ENCODE measurements around the gene KCNAB2. TPM values are rescaled to one million over a fixed set of nuclear protein-coding genes. Genes with fewer than 3 reads are reported as not detected.
A peak's percentile ranks its signal among the peaks of the same experiment; 100 is the strongest.

KCNAB2 gene
- total RNA-seq, 1 experiment from 2014 or later, result 10.3 TPM

- ATAC-seq, result no peak
- CTCF ChIA-PET, result interaction anchor here (0.7 to 1.6 kb wide), 6 partner anchors 28 to 336 kb away, joined by 3 to 5 read pairs (median 3); no protein-coding TSS in a partner anchor
- H3K36me3 Mint-ChIP-seq, result no peaks in the 10 kb centered on the region
- DNase-seq (ENCODE audit: low spot score), result peak; percentile 7
- no peaks in the 10 kb centered on the region for H3K4me1 Mint-ChIP-seq
- POLR2A ChIA-PET, result no interaction called here
- TF ChIP-seq CTCF (IDR thresholded peaks at IDR 0.05) (no peak), TP53 (CRISPR knock-in tag; IDR thresholded peaks at IDR 0.05) (no peak), JAZF1 (CRISPR knock-in tag; IDR thresholded peaks at IDR 0.05) (no peak), CBFB (CRISPR knock-in tag; IDR thresholded peaks at IDR 0.05; ENCODE audit: low read depth) (no peak), E2F5 (CRISPR knock-in tag; IDR thresholded peaks at IDR 0.05) (no peak), TCF7 (CRISPR knock-in tag; IDR thresholded peaks at IDR 0.05; ENCODE audit: low read depth) (no peak), ZNF219 (CRISPR knock-in tag; IDR thresholded peaks at IDR 0.05; ENCODE audit: borderline replicate concordance) (no peak), RELA (CRISPR knock-in tag; IDR thresholded peaks at IDR 0.05; ENCODE audit: borderline replicate concordance) (no peak), ZNF396 (CRISPR knock-in tag; IDR thresholded peaks at IDR 0.05; ENCODE audit: borderline replicate concordance) (no peak), ZNF671 (CRISPR knock-in tag; IDR thresholded peaks at IDR 0.05) (no peak), TEAD1 (CRISPR knock-in tag; IDR thresholded peaks at IDR 0.05) (no peak), IRF1 (CRISPR knock-in tag; IDR thresholded peaks at IDR 0.05) (no peak), ZSCAN18 (CRISPR knock-in tag; IDR thresholded peaks at IDR 0.05) (no peak), CREB1 (CRISPR knock-in tag; IDR thresholded peaks at IDR 0.05) (no peak), MLX (CRISPR knock-in tag; IDR thresholded peaks at IDR 0.05) (no peak), MXD4 (CRISPR knock-in tag; IDR thresholded peaks at IDR 0.05; ENCODE audit: borderline replicate concordance) (no peak), ATF3 (CRISPR knock-in tag; conservative IDR thresholded peaks at IDR 0.05) (no peak), ELF4 (CRISPR knock-in tag; IDR thresholded peaks at IDR 0.05; ENCODE audit: low read depth) (no peak), KAT7 (CRISPR knock-in tag; IDR thresholded peaks at IDR 0.05; ENCODE audit: borderline replicate concordance) (no peak)
- H3K9me3 Mint-ChIP-seq, result peaks cover 21% of the 10 kb centered on the region
- no peak overlapping the region for H3K4me3 Mint-ChIP-seq
- H3K27me3 Mint-ChIP-seq (ENCODE audit: low read depth), result no peaks in the 10 kb centered on the region; the same call in none of the 2 replicates
- no peak overlapping the region for H3K27ac Mint-ChIP-seq
Observed at GRCh38 chr1:6111571-6111970, 65.9 kb downstream of the KCNAB2 start.

- ChIA-PET CTCF (interaction anchor here (1.1 to 1.6 kb wide), 8 partner anchors 29 to 336 kb away, joined by 3 to 6 read pairs (median 3); no protein-coding TSS in a partner anchor), POLR2A (no interaction called here)
- peak overlapping the region; percentile 10; the same call in 1 of the 2 replicates for H3K27ac Mint-ChIP-seq
- no peak for ATAC-seq
- no peak overlapping the region for H3K4me3 Mint-ChIP-seq
- peaks cover 5% of the 10 kb centered on the region for H3K27me3 Mint-ChIP-seq (ENCODE audit: low read depth)
- no peaks in the 10 kb centered on the region for H3K36me3 Mint-ChIP-seq
- no peaks in the 10 kb centered on the region for H3K4me1 Mint-ChIP-seq
- H3K9me3 Mint-ChIP-seq, result peaks cover 27% of the 10 kb centered on the region
- peak; percentile 11 for DNase-seq (ENCODE audit: low spot score)
- TF ChIP-seq ZNF532 (CRISPR knock-in tag; IDR thresholded peaks at IDR 0.05; ENCODE audit: borderline replicate concordance) (no peak), RORB (CRISPR knock-in tag; IDR thresholded peaks at IDR 0.05) (no peak), CBFB (CRISPR knock-in tag; IDR thresholded peaks at IDR 0.05; ENCODE audit: low read depth) (no peak), ZNF425 (CRISPR knock-in tag; conservative IDR thresholded peaks at IDR 0.05) (no peak)
Observed at GRCh38 chr1:6111991-6112689, 66.5 kb downstream of the KCNAB2 start.

Measured in WTC11 (cell line).